LNCaP clone FGC (cell line): Measurements from ENCODE around the gene SRPRB.
A peak's percentile ranks its signal among the peaks of the same experiment; 100 is the strongest.

ENCODE experiments used
- DNase-seq: peaks from one replicate; pipeline ENCODE4 v3.0.0-alpha.2; 2011; ENCODE audit warnings: low read depth
- H3K4me3 ChIP-seq: 2 replicates; pipeline ENCODE4 v1.5.1; 2011; ENCODE audit warnings: mild to moderate bottlenecking, low read depth, low read length, control low read depth
- TF ChIP-seq, protein P1 (sequence below): IDR thresholded peaks from 2 replicates; pipeline ENCODE4 v1.5.1; 2012; ENCODE audit warnings: mild to moderate bottlenecking; ENCODE audit not compliant: control insufficient read depth, insufficient read depth; ENCODE audit errors: extremely low read depth

SRPRB gene

DNA sequence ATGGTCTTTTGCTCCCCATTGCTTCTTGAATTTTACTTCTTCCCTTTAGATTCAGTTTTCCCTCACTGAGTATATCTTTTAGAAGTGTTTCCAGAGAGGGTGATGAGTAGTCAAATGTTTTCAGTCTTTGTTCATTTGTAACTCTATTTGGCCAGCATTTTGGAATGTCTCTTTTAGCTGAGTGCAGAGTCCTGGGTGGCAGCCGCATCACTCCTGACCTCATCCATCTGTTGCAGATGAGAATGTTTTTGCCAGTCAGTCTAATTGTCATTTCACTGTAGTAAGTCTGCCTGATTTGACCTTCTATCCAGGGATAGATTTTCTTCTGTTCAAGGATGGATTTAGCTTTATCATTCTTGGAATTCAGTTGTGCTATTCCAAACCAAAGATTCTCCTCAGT lies 7.3 kb downstream of the SRPRB start:
- H3K4me3 ChIP-seq = no peak overlapping the region
- TF ChIP-seq, protein P1, sequence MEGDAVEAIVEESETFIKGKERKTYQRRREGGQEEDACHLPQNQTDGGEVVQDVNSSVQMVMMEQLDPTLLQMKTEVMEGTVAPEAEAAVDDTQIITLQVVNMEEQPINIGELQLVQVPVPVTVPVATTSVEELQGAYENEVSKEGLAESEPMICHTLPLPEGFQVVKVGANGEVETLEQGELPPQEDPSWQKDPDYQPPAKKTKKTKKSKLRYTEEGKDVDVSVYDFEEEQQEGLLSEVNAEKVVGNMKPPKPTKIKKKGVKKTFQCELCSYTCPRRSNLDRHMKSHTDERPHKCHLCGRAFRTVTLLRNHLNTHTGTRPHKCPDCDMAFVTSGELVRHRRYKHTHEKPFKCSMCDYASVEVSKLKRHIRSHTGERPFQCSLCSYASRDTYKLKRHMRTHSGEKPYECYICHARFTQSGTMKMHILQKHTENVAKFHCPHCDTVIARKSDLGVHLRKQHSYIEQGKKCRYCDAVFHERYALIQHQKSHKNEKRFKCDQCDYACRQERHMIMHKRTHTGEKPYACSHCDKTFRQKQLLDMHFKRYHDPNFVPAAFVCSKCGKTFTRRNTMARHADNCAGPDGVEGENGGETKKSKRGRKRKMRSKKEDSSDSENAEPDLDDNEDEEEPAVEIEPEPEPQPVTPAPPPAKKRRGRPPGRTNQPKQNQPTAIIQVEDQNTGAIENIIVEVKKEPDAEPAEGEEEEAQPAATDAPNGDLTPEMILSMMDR = no peak
- DNase-seq = no peak

DNA sequence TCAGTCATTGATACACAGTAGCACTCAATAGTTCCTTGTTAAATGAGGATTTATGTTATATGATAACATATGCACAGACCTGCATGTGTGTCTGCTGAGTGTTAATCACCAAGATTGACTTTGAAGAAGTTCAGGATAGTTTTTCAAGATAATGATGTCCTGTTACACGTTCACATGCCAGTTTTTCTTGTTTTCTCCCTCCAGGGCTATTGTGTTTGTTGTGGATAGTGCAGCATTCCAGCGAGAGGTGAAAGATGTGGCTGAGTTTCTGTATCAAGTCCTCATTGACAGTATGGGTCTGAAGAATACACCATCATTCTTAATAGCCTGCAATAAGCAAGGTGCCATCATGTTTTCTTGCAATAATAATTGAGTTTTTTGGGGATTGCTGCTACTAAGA lies 9.8 kb downstream of the SRPRB start:
- DNase-seq = no peak
- no peak overlapping the region for H3K4me3 ChIP-seq
- TF ChIP-seq, protein P1 = no peak

DNA sequence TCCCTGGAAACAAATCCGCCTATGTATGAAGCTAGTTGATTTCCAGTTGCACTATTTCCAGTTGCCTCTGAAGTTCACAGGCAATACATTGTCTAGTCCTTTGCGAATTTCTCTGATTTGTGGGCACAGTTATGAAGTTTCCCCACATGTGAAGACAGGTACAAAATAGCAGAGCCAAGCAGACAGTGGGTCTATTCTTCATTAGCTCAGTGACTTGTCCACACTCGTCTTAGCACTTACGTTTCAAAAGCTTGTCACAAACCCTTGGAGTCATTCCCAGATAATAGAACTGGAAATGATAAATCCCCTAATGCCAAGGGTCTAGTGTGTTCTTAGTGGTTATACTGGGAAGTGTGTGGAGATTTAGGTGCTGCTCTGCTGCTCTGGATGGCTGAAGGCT lies 14.5 kb downstream of the SRPRB start:
- no peak for DNase-seq
- no peak overlapping the region for H3K4me3 ChIP-seq
- TF ChIP-seq, protein P1 = no peak

DNA sequence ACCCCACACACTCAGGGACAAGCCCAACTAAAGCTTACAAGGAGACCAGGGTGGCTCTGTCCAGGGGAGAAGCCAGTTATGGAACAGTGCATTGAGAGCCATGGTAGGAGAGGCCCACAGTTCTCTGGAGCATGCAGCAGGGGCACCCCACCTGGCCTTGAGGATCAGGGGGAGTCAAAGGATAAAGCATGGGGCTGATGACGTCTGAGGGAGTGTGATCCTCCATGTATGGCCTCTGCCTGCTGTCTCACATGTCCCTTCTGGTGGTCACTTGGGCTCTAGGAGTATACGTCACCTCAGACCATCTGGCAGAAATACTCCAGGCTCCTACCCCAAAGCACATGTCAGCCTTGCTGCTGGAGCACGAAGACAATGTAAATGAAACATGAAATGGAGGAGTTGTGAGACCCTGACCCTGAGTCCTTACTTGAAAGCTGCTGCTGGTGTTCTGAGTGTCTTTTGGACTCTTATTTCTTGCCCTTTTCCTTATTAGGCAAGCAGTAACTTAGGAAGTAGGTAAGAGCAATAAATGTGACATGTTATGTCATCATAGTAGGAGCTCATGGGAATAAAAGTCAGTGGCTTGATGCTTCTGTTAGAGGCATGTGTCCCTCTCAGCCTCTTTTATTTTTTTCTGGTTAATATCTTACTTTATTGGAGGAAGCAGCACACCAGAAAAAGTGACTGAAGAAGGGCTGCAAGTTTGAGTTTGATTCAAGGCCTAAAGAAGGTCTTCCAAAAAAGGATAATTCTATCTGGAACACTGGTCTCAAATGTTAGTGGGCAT lies 15.5 kb downstream of the SRPRB start:
- no peak overlapping the region for H3K4me3 ChIP-seq
- no peak for DNase-seq
- TF ChIP-seq, protein P1 = no peak

DNA sequence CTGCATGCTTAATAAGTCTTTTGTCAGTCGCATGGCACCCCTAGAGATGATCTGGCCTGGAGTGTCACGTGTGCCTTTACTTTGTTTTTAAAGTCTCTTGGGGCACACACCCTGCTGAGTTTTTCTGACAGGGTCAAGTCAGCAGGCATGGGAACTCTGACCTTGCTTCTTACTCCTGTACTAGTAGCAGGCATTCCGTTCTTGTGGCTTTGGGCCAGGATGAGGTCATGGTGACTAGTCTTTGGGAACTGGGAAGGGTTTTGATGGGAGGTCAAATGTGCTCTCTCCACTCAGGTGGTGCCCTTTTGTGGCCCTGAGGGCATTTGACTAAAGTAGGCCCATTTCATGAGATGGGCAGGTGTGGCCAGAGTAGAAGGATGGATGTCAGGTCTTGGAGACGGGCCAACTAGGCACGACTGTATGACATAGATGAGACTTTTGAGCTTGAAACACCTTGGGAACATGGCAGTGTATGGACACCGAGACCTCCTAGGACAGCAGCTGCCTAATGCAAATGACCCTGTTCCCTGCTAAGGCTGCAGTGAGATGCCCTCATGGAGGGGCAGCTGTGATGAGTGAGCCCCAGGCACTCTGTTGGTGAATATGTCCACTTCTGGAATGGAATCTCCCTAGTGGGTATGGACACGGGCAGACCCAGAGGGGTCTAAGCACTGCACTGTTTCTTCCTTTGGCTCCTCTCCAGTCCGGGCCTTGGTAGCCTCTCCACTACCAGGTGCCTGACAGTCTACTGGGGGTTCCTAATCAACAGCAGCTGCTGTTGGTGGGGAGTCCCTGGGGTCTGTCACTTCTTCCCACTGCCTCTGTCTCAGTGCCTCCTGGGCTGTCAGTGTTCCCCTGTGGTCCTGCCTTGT lies 16.4 kb downstream of the SRPRB start:
- TF ChIP-seq, protein P1 = no peak
- DNase-seq = peak; percentile 26
- no peak overlapping the region for H3K4me3 ChIP-seq

DNA sequence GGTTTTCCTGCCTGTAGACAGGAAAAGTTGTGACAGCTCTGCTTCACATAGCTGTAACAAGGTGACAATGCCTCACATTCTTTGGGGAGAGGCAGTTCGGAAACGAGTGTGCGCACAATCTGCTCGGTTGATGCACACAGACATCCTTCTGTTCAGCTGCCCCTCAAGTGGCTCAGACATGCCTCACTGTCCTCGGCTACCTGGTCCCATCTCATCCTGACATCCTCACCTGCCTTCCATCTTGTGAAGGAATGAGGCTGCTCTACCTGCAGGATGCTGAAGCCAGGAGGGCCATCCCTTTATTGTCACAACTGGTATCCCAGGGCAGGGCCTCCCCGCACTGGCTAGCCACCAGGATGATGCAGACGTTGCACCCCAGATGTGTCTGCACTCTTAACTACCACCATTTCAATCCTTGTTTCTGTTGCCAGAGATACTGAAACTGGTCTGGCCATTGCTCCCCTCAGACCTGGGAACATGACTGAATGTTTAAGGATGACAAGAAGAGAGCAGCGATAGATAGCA lies 19.4 kb downstream of the SRPRB start:
- TF ChIP-seq, protein P1 = no peak
- no peak overlapping the region for H3K4me3 ChIP-seq
- no peak for DNase-seq
